22Rv1 (cell line): ENCODE measurements around the gene DYNC1LI1.

Source experiments
- ZFX ChIP-seq: fragments of 450-650 bp; IDR thresholded peaks from 2 replicates; pipeline ENCODE4 v1.6.1; 2017; ENCODE audit warnings: antibody characterized with exemption, borderline replicate concordance
- TF ChIP-seq, protein P1 (sequence below): fragments of 450-650 bp; IDR thresholded peaks from 2 replicates; pipeline ENCODE4 v1.5.1; 2017; ENCODE audit warnings: mild to moderate bottlenecking

DNA sequence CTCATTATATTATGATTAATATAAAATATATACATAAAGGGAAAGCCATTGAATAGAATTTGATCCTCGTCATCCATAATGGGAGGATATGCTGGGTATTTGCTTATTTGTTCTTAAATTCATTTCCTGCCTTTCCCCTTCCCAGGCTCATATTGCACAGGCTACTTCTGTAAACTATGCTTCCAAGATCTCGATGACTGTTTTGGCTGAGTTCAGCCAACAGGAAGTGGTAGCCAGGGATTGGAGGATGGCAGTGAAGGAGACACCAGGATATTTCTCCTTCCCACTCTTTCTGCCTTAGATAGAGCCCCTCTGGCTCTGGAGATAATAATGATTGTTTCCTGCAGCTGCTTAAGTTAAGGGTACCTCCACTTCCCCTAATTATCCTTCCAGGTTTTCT, 44.3 kb upstream of the DYNC1LI1 start:
- TF ChIP-seq, protein P1, sequence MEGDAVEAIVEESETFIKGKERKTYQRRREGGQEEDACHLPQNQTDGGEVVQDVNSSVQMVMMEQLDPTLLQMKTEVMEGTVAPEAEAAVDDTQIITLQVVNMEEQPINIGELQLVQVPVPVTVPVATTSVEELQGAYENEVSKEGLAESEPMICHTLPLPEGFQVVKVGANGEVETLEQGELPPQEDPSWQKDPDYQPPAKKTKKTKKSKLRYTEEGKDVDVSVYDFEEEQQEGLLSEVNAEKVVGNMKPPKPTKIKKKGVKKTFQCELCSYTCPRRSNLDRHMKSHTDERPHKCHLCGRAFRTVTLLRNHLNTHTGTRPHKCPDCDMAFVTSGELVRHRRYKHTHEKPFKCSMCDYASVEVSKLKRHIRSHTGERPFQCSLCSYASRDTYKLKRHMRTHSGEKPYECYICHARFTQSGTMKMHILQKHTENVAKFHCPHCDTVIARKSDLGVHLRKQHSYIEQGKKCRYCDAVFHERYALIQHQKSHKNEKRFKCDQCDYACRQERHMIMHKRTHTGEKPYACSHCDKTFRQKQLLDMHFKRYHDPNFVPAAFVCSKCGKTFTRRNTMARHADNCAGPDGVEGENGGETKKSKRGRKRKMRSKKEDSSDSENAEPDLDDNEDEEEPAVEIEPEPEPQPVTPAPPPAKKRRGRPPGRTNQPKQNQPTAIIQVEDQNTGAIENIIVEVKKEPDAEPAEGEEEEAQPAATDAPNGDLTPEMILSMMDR, result no peak
- TF ChIP-seq ZFX, result no peak
